ENCODE results near the gene ULK4.

DNA sequence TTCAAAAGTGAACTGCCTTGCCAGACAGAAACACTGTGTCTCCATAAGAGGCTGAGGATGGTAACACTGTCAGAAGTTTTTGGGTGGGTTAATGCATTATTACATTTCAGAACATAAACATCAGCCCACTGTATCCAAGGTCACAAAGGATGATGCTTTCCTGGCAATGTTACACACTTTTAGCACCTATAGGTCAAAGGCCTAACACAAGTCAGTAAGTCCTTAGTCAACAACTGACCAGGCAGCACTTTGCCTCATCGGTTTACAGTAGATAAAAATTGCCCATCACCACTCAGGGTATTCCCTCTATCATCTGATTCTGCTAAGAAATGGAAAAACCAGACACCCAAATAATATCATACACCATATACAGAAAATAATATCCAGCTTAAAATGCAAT, 664.2 kb downstream of the ULK4 start:
- TF ChIP-seq CTCF (IDR thresholded peaks at IDR 0.05) (no peak), POLR2A (IDR thresholded peaks at IDR 0.05) (no peak)
